Astrocyte of the spinal cord (primary cell): Measurements from ENCODE around the gene MVB12B.
"Not testable (repeated sequence)": the region's sequence is repeated elsewhere in the genome, so short reads cannot be mapped to it uniquely, and the experiment has no call there.

Source experiments
- DNase-seq: peaks from one replicate; pipeline ENCODE4 v3.0.0; 2011; ENCODE audit warnings: low read depth, low spot score
- H3K4me3 ChIP-seq: 2 replicates; pipeline ENCODE4 v1.5.1; 2011; ENCODE audit warnings: low read depth, mild to moderate bottlenecking, low read length, moderate library complexity
- in situ Hi-C: cut with HindIII; loops from 2 replicates; pipeline ENCODE4 v1.10.0; 2017; ENCODE audit warnings: low sequenced_read_pairs
- TF ChIP-seq, protein P1 (sequence below): IDR thresholded peaks from 2 replicates; pipeline ENCODE4 v1.5.1; 2012; ENCODE audit warnings: low read depth, mild to moderate bottlenecking, low read length, inconsistent platforms

MVB12B gene

DNA sequence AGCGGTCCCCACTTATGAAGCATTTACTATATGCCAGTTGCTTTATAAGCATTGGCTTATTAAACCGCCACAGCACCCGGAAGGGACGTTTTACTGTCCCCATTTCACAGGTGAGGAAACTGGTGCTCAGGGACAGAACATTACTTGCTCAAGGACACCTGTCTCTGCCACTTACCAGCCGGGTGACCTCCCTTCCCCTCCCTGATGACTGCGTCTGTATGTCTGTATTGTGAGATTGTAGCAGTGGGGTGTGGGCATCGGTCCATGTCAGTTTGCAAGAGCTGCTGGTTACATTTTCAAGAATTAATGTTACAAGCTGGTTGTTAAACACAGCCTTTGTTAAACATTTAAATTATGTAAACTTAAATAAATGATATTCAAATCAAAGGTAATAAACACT is 209.5 kb downstream of the MVB12B start:
- in situ Hi-C loops = no loop called here
- TF ChIP-seq, protein P1, sequence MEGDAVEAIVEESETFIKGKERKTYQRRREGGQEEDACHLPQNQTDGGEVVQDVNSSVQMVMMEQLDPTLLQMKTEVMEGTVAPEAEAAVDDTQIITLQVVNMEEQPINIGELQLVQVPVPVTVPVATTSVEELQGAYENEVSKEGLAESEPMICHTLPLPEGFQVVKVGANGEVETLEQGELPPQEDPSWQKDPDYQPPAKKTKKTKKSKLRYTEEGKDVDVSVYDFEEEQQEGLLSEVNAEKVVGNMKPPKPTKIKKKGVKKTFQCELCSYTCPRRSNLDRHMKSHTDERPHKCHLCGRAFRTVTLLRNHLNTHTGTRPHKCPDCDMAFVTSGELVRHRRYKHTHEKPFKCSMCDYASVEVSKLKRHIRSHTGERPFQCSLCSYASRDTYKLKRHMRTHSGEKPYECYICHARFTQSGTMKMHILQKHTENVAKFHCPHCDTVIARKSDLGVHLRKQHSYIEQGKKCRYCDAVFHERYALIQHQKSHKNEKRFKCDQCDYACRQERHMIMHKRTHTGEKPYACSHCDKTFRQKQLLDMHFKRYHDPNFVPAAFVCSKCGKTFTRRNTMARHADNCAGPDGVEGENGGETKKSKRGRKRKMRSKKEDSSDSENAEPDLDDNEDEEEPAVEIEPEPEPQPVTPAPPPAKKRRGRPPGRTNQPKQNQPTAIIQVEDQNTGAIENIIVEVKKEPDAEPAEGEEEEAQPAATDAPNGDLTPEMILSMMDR = no peak
- no peak overlapping the region for H3K4me3 ChIP-seq
- DNase-seq = no peak

DNA sequence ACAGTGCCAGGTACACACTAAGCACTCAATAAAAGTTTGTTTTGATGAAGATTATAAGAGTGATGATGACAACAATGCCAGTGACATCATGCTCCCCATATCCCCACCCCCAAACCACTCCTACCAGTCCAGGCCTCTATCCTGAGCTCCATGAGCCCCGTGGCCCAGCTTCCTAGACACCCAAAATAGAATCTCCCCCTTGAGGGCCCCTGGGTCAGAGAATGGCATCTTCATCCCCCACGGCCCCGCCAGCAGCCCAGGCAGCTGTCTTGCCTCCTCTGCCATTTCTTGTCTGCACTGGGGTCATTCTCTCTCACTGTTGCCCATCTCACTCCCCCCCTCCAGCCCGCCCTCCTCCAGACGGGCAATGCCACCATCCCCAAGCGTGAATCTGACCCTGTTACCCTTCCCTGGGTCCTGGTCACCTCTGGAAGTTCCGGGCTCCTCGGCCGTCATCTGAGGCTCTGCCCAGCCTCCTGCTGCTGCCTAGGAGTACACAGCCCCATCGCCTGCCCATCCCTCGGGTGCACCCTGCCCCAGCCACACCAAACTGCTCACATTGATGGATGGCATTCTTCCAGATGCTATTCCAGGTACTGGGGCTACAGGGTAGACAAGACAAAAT is 210.3 kb downstream of the MVB12B start:
- DNase-seq = no peak
- TF ChIP-seq, protein P1 = no peak
- in situ Hi-C loops = no loop called here
- H3K4me3 ChIP-seq = no peak overlapping the region

DNA sequence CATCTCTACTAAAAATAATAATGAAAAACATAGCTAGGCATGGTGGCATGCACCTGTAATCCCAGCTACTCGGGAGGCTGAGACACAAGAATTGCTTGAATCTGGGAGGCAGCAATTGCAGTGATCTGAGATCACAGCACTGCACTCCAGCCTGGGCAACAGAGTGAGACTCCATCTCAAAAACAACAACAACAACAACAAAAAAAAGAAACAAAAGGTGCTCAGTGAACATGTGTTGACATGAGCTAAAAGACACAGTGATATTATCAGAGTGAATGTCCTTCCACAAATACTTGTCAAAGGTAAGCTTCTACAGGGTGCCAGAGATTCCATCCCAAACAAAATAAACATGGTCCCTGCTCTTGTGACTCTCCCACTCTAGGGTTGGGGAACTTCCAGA is 211.9 kb downstream of the MVB12B start:
- in situ Hi-C loops = no loop called here
- H3K4me3 ChIP-seq = no peak overlapping the region
- no peak for DNase-seq
- TF ChIP-seq, protein P1 = no peak

DNA sequence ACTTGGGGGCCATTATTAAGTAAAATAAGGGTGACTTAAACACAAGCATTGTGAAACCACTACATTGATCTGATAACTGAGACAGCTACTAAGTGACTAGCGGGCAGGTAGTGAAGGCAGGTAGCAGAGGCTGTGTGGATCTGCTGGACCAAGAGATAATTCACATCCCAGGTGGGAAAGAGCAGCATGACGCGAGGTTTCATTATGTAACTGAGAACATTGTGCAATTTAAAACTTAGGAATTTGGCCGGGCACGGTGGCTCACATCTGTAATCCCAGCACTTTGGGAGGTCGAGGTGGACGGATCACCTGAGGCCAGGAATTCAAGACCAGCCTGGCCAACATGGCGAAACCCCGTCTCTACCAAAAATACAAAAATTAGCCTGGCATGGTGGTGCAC is 213.8 kb downstream of the MVB12B start:
- H3K4me3 ChIP-seq, in situ Hi-C loops, DNase-seq: not testable (repeated sequence)

DNA sequence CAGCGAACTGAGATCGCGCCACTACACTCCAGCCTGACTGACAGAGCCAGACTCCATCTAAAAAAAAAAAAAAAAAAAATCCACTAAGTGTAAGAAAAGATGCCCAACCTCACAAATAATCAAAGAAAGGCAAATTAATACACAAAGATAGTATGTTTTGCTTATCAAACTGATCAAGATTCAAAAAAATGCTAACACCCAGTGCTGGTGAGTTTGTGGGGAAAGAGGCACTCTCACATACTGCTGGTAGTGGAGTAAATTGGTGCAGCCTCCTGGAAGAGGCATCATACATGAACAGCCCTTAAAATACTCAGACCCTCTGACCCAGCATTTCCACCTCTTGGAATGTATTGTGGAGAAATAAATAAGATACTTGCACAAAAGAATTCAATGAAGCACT is 216.9 kb downstream of the MVB12B start:
- no peak overlapping the region for H3K4me3 ChIP-seq
- TF ChIP-seq, protein P1 = no peak
- in situ Hi-C loops = no loop called here
- no peak for DNase-seq

DNA sequence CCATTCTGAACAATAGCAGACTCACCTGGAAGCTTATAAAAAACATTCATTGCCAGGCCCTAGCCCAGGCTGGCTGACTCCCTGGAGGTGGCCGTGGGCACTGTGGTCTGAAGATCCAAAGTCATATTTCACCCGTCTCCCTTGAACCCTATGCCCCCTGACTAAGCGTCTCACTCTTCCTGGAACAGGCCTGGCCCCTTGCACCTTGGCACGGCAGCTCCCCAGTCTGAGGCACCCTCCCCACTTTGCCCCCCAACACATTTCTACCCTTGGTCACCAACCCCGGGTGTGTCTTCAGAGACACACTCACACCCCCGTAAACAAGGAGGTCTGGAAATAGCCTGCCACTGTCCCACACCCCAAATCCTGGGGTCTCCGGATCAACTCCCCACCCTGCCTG is 218.5 kb downstream of the MVB12B start:
- in situ Hi-C loops = no loop called here
- TF ChIP-seq, protein P1 = no peak
- no peak overlapping the region for H3K4me3 ChIP-seq
- no peak for DNase-seq

DNA sequence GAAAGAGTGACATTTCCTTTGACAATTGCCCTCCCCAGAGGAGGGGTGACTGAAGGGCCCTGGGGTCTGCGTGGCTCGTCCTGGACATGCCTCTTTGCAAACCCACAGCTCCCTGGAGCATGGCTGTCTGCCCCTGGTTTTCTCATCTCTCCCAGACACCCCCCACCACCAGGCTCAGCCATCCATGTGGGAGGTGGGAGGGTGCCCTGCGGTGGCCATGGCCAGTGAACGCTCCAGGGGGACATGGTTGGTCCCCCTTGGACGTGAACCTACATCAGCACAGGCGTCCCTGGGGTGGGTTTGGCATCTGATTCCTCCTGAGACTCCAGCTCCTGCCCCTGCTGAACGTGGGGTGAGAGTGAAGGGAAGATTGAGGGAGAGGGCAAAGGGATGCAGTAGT is 219.4 kb downstream of the MVB12B start:
- TF ChIP-seq, protein P1 = no peak
- H3K4me3 ChIP-seq = no peak overlapping the region
- DNase-seq = no peak
- in situ Hi-C loops = no loop called here
